SK-MEL-5 (cell line): ENCODE data around the gene LRTM1. TPM values are rescaled to one million over a fixed set of nuclear protein-coding genes. Genes with fewer than 3 reads are reported as not detected.

Experiments used
- DNase-seq: peaks from one replicate; pipeline ENCODE4 v3.0.0-alpha.2; 2016; ENCODE audit warnings: low read depth, low spot score
- in situ Hi-C: cut with HindIII; loops from 2 replicates; pipeline ENCODE4 v1.10.0; 2016; ENCODE audit warnings: low sequenced_read_pairs, high pct_unique_total_duplicates, low pct_unique_long_range_greater_than_20kb
- polyA plus RNA-seq, 2 experiments: library from polyadenylated mRNA; depleted of rRNA; stranded (reverse); fragments of >200 nt; gene quantifications; 2 replicates each; pipeline ENCODE4 v1.2.3, GENCODE V29; 2015
- total RNA-seq: library from RNA; depleted of rRNA; stranded (reverse); fragments of >200 nt; shearing (Covaris generic); gene quantifications from 2 replicates; pipeline ENCODE4 v1.2.3, GENCODE V29; 2014; rRNA removed

LRTM1 gene
- total RNA-seq: not detected in 2 replicates
- not detected in 2 replicates for polyA plus RNA-seq (2015; cell fraction: cytosol; rRNA removed)
- not detected in 2 replicates for polyA plus RNA-seq (2015; cell fraction: nucleus; rRNA removed)

- in situ Hi-C loops: no loop called here
- DNase-seq: no peak
Measured at GRCh38 chr3:54928046-54928770, at the start of gene LRTM1. Gene LRTM1 (minus strand): TSS chr3:54928059. CDS start chr3:54927911, 148 bp downstream.

- DNase-seq: no peak
- in situ Hi-C loops: no loop called here
Measured at GRCh38 chr3:54977439-54977838, 49.6 kb upstream of the LRTM1 start.

GRCh38 chr3:54970895-54971294 lies 43.0 kb upstream of the LRTM1 start:
- no peak for DNase-seq

GRCh38 chr3:54969652-54970051 lies 41.8 kb upstream of the LRTM1 start:
- in situ Hi-C loops: no loop called here
- DNase-seq: no peak

More at GRCh38 chr3:54970895-54971294, 43.0 kb upstream of the LRTM1 start:
- in situ Hi-C loops: no loop called here

- DNase-seq: no peak
- in situ Hi-C loops: no loop called here
Measured at GRCh38 chr3:54968546-54969172, 40.8 kb upstream of the LRTM1 start.

GRCh38 chr3:54967731-54968161 lies 39.9 kb upstream of the LRTM1 start:
- in situ Hi-C loops: no loop called here
- no peak for DNase-seq

GRCh38 chr3:54966979-54967378 lies 39.1 kb upstream of the LRTM1 start:
- DNase-seq: no peak
- in situ Hi-C loops: no loop called here

- no peak for DNase-seq
- in situ Hi-C loops: no loop called here
Measured at GRCh38 chr3:54965746-54966145, 37.9 kb upstream of the LRTM1 start.

GRCh38 chr3:54964081-54964480 lies 36.2 kb upstream of the LRTM1 start:
- DNase-seq: no peak
- in situ Hi-C loops: no loop called here

GRCh38 chr3:54963641-54964040 lies 35.8 kb upstream of the LRTM1 start:
- no peak for DNase-seq
- in situ Hi-C loops: no loop called here

- in situ Hi-C loops: no loop called here
- no peak for DNase-seq
Measured at GRCh38 chr3:54962200-54962599, 34.3 kb upstream of the LRTM1 start.

GRCh38 chr3:54960701-54961100 lies 32.8 kb upstream of the LRTM1 start:
- no peak for DNase-seq
- in situ Hi-C loops: no loop called here

GRCh38 chr3:54960082-54960481 lies 32.2 kb upstream of the LRTM1 start:
- no peak for DNase-seq
- in situ Hi-C loops: no loop called here

GRCh38 chr3:54957711-54958110 lies 29.9 kb upstream of the LRTM1 start:
- DNase-seq: no peak
- in situ Hi-C loops: no loop called here

GRCh38 chr3:54955941-54956340 lies 28.1 kb upstream of the LRTM1 start:
- no peak for DNase-seq
- in situ Hi-C loops: no loop called here

GRCh38 chr3:54955496-54955895 lies 27.6 kb upstream of the LRTM1 start:
- DNase-seq: no peak
- in situ Hi-C loops: no loop called here

- in situ Hi-C loops: no loop called here
- no peak for DNase-seq
Measured at GRCh38 chr3:54954521-54954920, 26.7 kb upstream of the LRTM1 start.

GRCh38 chr3:54954022-54954421 lies 26.2 kb upstream of the LRTM1 start:
- DNase-seq: no peak
- in situ Hi-C loops: no loop called here

GRCh38 chr3:54951405-54951804 lies 23.5 kb upstream of the LRTM1 start:
- in situ Hi-C loops: no loop called here
- peak; percentile 25 for DNase-seq
